Panc1 (cell line): ENCODE results near the gene KRTAP1-1. TPM values are rescaled to one million over a fixed set of nuclear protein-coding genes. Genes with fewer than 3 reads are reported as not detected.

Experiments
- ATAC-seq: fragments of 200-7000 bp; cut with Tn5 transposase; 2 replicates; pipeline ENCODE4 v1.9.1; 2020; ENCODE audit warnings: mild to moderate bottlenecking, moderate library complexity
- BruUV-seq: library from RNA; stranded (reverse); fragments of 400-500 nt; replicated peaks from 2 replicates; lab custom pipeline; 2021; lab: Mats Ljungman, UMichigan
- CTCF ChIA-PET: fragments of 300-600 bp; sonication (Branson Sonifier 250); formaldehyde crosslinking; loops from one replicate; lab custom pipeline; 2022; ENCODE audit warnings: antibody characterized with exemption; lab: Charles Lee
- POLR2A ChIA-PET: fragments of 300-600 bp; sonication (Branson Sonifier 250); formaldehyde crosslinking; loops from one replicate; lab custom pipeline; 2022; ENCODE audit warnings: antibody characterized with exemption; lab: Charles Lee
- DNase-seq: peaks from one replicate; pipeline ENCODE4 v3.0.0-alpha.2; 2010; ENCODE audit warnings: low read depth, low spot score
- H3K27ac ChIP-seq: 2 replicates; pipeline ENCODE4 v1.5.1; 2011; ENCODE audit warnings: mild to moderate bottlenecking, low read length, inconsistent platforms
- H3K27me3 ChIP-seq: fragments of 200-500 bp; sonication (Bioruptor generic); 2 replicates; pipeline ENCODE4 v1.6.0; 2014; ENCODE audit warnings: low read length, inconsistent platforms; ENCODE audit not compliant: control insufficient read depth, insufficient read depth
- H3K36me3 ChIP-seq: fragments of 200-500 bp; sonication (Bioruptor generic); 2 replicates; pipeline ENCODE4 v1.5.1; 2014; ENCODE audit warnings: inconsistent platforms, mild to moderate bottlenecking, low read length, moderate library complexity; ENCODE audit not compliant: control insufficient read depth, insufficient read depth
- H3K4me1 ChIP-seq: 2 replicates; pipeline ENCODE4 v1.5.1; 2011; ENCODE audit warnings: inconsistent platforms, mild to moderate bottlenecking, low read length, moderate library complexity; ENCODE audit not compliant: control insufficient read depth, insufficient read depth
- H3K4me3 ChIP-seq, 2 experiments: 2 replicates each; pipeline ENCODE4 v1.5.1; 2011 to 2012; ENCODE audit warnings: low read depth in 2 of 2, low read length in 2 of 2, mild to moderate bottlenecking in 2 of 2, inconsistent platforms in 1 of 2, moderate library complexity in 1 of 2
- H3K9me3 ChIP-seq: fragments of 200-500 bp; sonication (Bioruptor generic); 2 replicates; pipeline ENCODE4 v1.5.1; 2014; ENCODE audit warnings: low read depth, mild to moderate bottlenecking, inconsistent platforms, low read length, moderate library complexity; ENCODE audit not compliant: control insufficient read depth, insufficient read depth
- CTCF ChIP-seq: fragments of 450-650 bp; IDR thresholded peaks from 2 replicates; pipeline ENCODE4 v1.5.1; 2017; ENCODE audit warnings: mild to moderate bottlenecking
- POLR2AphosphoS5 ChIP-seq: IDR thresholded peaks from 2 replicates; pipeline ENCODE4 v1.6.1; 2012; ENCODE audit warnings: mild to moderate bottlenecking, low read depth, low read length, moderate library complexity
- REST ChIP-seq, 2 experiments: IDR thresholded peaks; 2 replicates each; pipeline ENCODE4 v1.6.1; 2011 to 2012; ENCODE audit warnings: low read depth in 2 of 2, control low read depth in 1 of 2, low read length in 1 of 2, mild to moderate bottlenecking in 1 of 2, moderate library complexity in 1 of 2; ENCODE audit not compliant: insufficient read depth in 1 of 2
- SIN3A ChIP-seq: IDR thresholded peaks from 2 replicates; pipeline ENCODE4 v1.6.1; 2012; ENCODE audit warnings: low read depth, mild to moderate bottlenecking, low read length, moderate library complexity, borderline replicate concordance; ENCODE audit not compliant: insufficient read depth
- TCF7L2 ChIP-seq: IDR thresholded peaks from 2 replicates; pipeline ENCODE4 v1.6.1; 2011; ENCODE audit warnings: mild to moderate bottlenecking, low read depth, low read length, inconsistent platforms
- in situ Hi-C: cut with HindIII; loops from 2 replicates; pipeline ENCODE4 v1.10.0; 2016; ENCODE audit warnings: low sequenced_read_pairs, low pct_unique_long_range_greater_than_20kb
- intact Hi-C: fragments of 100-400 bp; cut with micrococcal nuclease; formaldehyde crosslinking; loops from one replicate; pipeline ENCODE4 v1.10.0; 2022; ENCODE audit not compliant: unreplicated experiment
- total RNA-seq: library from RNA; stranded (reverse); gene quantifications from one replicate; pipeline ENCODE4 v1.2.1, GENCODE V29; 2021; ENCODE audit not compliant: unreplicated experiment

The KRTAP1-1 gene
- total RNA-seq, 1 experiment from 2014 or later, result not detected

- in situ Hi-C loops (no loop called here), intact Hi-C loops (no loop called here)
- no TSS peak for BruUV-seq
- POLR2A ChIA-PET, result no interaction called here
- no peak for DNase-seq
- Histone ChIP-seq H3K4me1 (no peaks in the 10 kb centered on the region), H3K27me3 (no peaks in the 10 kb centered on the region; the same call in 1 of the 2 replicates), H3K36me3 (no peaks in the 10 kb centered on the region), H3K27ac (no peak overlapping the region), H3K4me3 (no peak overlapping the region), H3K9me3 (no peaks in the 10 kb centered on the region)
- CTCF ChIA-PET, result no interaction called here
- no peak for ATAC-seq
- TF ChIP-seq CTCF, result no peak
These were observed 24.6 kb downstream of the KRTAP1-1 start for GRCh38 chr17:41016578-41017215.

GRCh38 chr17:41015454-41015853, 25.8 kb downstream of the KRTAP1-1 start:
- intact Hi-C loops, result no loop called here
- Histone ChIP-seq H3K4me3 (no peak overlapping the region), H3K4me1 (no peaks in the 10 kb centered on the region), H3K9me3 (no peaks in the 10 kb centered on the region), H3K36me3 (no peaks in the 10 kb centered on the region), H3K27ac (no peak overlapping the region), H3K27me3 (no peaks in the 10 kb centered on the region; the same call in 1 of the 2 replicates)
- DNase-seq (no peak), ATAC-seq (no peak)
- no TSS peak for BruUV-seq
- ChIA-PET POLR2A (no interaction called here), CTCF (no interaction called here)
- in situ Hi-C loops, result no loop called here
- TF ChIP-seq REST (IDR thresholded peaks at IDR 0.05; ENCODE audit: insufficient read depth in 1 of 2, low read depth in 2 of 2, low read length in 1 of 2), result no peak
- TF ChIP-seq POLR2AphosphoS5, result no peak
- TF ChIP-seq CTCF, result no peak
- no peak for TF ChIP-seq TCF7L2
- TF ChIP-seq SIN3A, result no peak
